ENCODE measurements around the gene MRE11.

The MRE11 gene

DNA sequence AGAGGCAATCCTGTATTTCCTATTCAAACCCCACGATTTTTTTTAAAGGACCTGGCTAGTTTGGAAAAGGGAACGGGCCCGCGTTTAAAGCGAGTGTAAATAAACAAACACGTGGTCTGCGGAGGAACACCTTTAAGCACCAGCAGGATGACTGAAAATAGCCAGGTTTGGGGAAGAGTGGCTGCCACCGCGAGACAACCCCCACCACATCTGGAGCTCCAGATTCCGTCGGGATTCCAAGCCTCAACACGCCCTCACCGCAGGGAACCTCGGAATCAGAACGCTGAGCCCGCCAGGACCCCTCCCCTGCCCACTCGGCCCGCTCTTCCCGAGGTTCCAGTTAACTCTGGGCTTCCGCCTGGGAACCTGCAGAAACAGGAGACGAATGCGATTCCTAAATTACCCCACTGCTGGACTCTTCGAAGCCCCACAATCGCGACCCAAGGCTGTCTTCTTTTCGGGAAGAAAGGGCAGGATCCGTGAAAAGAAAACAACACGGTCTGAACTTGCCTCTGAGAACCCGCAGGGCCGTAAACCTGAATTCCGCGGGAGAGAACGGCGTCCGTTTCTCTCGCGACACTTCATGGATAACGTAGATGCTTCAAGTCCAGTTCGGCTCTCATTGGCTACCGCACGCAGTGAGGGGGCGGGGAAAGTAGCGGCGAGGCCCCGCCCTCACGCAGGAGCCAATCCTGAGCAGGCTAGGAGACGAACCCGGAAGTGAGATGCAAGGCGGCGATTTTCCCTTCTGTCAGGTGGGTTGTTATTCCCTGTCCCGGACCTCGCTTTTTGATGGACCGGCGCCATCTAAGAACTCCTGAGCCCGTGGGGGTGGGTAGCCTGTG lies at the start of gene MRE11, which contains the start of gene ANKRD49:
Gene MRE11 (minus strand): TSS at position 564 of the 845 bp plus-strand sequence. CDS start 1,043 bp downstream, outside the sequence.
Gene ANKRD49 (plus strand): TSS at position 704 of the 845 bp plus-strand sequence. CDS start 2,710 bp downstream, outside the sequence.
- peak; percentile 63 to 98 (median 93) for DNase-seq

GRCh38 chr11:94539420-94539819 lies 45.8 kb upstream of the MRE11 start:
- no peak for DNase-seq

DNA sequence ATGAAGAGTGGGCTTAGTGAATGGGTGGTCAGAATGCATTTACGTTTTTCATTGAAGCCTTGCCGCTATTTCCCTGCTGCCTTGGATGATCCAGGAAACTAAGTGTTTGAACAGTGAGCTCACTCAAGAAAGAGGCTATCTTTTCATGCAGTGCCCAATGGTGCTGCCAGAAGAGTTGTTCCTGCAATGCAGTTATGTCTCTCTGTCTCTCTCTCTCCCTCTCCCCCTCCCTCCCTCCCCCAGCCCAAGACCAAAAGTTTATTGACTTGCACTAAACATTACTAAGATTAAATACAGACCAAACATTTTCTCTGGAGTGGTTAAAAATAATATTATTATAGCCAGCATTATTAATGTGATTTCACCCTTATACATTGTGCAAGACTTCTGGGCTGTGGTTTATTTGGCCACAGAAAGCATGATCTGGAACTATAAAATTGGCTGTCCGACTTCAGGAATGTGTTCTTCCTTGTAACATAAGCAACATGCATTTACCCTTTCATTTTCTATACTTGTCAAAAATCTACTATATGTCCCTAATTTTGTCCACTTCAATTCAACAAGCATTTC lies 43.5 kb upstream of the MRE11 start:
- DNase-seq, result no peak

- no peak for DNase-seq
These were observed 42.7 kb upstream of the MRE11 start for GRCh38 chr11:94536386-94536785.

DNA sequence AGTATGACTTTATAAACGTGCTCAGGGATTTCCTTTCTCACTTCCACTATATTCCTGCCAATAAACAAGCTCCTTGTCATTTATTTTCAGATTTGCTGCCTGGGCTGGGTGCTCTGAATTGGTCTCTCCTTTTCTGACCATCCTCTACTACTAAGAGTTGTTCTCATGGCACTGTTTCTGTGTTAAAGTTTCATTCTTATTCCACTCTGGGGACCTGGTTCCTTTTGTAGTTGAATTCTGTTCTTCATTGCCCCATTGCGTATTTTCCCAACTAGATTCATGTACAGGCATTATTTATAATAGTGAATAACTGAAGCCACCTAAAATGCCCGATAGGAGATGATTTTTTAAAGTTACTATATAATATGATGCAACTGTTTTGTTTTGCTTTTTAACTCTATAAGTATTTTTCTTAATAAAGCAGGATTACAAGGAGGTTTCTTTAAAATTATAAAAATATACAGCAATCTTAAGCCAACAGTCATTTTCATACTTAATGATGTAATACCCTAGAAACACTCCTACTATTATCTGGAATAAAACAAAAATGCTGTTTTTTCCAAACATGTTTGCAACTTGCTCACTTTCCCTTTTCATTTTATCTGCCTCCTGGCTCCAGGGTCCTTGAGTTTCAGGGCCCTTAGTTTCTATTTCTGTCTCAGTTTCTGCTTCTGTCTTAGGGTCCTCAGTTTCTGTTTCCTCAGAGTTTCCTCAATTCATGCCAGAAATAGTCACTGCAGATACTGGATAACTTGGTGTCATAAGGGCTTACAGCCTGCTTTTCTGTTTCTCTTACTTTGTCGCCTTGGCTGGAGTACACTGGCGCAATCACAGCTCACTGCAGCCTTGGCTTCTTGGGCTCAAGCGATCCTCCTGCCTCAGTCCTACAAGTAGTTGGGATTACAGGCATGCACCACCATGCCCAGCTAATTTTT lies 40.3 kb upstream of the MRE11 start:
- DNase-seq, result no peak

- no peak for DNase-seq
These were observed 39.6 kb upstream of the MRE11 start for GRCh38 chr11:94533206-94533605.

DNA sequence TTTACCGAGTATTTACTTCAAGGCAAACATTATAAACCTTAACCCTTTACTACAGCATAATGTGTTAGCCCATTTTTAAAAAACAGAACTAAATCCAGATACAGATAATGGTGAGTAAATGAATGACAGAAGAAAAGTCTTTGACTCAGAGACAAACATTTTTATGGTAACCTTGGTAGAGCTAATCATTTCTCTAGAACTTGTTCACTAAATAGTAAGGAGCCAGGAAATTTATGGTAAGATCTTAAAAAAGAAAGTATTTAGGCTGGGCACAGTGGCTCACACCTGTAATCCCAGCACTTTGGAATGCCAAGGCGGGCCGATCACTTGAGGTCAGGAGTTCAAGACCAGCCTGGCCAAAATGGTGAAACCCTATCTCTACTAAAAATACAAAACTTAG lies 38.6 kb upstream of the MRE11 start:
- DNase-seq, result no peak

DNA sequence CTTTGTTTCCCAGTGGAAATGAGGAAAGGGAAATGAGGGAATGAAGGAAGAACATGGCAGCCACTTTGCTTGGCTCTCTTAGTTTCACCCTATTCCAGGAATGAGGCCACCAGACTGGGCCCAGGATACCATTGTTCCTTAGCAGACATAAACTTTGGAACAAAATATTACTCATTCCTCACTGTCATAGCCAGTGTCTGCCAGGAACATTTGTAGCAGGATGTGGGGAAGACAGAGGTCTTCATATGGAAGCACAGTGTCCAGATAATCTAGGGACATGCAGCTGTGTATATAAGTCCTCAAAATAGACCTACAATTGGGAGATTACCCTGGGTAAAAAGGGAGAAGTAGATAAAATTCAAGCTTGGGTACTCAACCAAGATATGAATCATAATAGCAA lies 34.9 kb upstream of the MRE11 start:
- DNase-seq, result no peak

- no peak for DNase-seq
These were observed 33.2 kb upstream of the MRE11 start for GRCh38 chr11:94526645-94527438.

DNA sequence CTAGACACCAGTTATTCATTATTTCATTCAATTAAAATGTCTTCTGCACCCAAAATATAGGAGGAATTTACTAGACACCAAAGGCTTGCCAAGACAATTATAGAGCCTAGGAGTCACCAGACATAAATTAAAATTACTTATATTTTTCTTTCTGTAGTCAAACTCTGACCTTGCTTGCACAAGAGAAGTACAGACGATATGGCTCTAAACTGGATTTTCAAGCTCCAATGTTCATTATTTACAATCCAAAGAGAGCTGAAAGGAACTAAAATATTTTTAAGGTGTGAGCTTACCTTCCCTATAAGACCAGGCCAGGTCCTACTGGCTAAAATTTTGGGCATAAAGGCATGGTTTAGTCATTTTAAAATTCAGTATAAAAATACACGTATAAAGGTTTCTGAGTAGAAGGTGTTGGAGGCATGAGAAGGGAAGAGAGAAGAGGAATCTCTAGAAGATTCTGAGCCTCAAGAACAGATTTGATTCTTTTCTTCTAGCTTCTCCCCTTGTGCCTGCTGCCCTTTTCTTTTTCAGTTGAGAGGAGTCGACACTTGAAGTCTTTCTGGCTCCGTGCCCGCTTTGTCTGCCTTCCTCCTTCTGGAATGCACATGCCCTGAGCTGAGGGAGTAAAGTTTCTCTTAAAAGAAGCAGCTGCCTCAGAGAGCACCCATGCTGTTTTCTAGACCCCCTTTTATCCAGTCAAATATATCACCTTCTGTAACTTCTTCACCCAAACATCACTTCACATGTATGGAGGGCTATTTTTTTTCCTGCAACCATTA lies 32.1 kb upstream of the MRE11 start:
- DNase-seq, result peak in 11 of 58 donors; percentile 3 to 36 (median 10)

DNA sequence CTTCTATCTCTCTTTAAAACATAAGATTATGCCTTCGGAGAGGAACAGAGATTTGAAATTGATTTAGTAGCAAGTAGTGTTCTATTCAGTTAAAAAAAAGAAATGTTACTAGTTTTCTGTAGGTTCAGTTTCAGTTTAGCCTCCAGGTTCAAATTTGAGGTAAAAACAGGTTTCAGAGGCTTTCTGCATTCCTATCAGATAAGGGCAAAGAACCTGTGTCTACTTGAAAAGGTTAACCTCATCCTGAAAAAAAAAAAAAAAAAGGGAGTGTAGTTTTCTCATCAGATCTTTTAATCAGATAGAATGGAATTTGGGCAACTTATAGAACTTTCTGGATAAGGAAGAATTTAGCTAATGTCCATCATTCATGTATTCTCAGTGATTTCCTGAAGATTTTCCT lies 30.7 kb upstream of the MRE11 start:
- DNase-seq, result no peak

GRCh38 chr11:94521684-94522083 lies 28.0 kb upstream of the MRE11 start:
- DNase-seq, result no peak

DNA sequence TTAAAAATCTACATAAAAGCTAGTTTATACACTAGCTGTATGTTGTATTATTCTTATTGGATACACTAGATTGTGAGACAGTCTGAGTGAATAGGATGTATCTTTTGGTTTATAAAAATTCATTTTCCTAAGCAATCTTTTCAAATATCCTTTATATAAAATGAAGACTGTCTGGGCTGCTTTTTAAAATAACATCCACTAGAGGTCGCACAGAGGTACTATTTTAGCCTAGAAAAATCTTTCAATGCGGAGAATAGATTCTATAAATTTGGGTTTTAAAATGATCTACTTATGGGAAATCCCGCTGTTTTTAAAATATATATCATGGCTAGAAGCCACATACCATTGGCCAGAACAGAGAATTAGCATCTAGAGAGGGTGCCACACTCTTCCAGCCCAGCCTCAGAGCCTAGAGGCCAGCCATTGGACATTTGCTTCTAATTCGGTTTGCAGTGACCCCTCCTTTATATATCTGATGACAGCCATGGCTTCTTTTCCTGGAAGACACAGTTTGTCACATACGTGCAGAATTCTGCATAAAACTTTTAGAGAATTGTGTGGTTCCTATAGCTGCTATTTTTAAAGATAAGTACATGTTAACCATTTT lies 25.9 kb upstream of the MRE11 start:
- peak in 4 of 58 donors; percentile 1 to 5 (median 4) for DNase-seq

- no peak for DNase-seq
These were observed 24.7 kb upstream of the MRE11 start for GRCh38 chr11:94518300-94518699.

- DNase-seq, result no peak
These were observed 23.1 kb upstream of the MRE11 start for GRCh38 chr11:94516725-94517124.

- DNase-seq, result no peak
These were observed 21.8 kb upstream of the MRE11 start for GRCh38 chr11:94515398-94515797.

GRCh38 chr11:94513091-94513490 lies 19.4 kb upstream of the MRE11 start:
- DNase-seq, result no peak

DNA sequence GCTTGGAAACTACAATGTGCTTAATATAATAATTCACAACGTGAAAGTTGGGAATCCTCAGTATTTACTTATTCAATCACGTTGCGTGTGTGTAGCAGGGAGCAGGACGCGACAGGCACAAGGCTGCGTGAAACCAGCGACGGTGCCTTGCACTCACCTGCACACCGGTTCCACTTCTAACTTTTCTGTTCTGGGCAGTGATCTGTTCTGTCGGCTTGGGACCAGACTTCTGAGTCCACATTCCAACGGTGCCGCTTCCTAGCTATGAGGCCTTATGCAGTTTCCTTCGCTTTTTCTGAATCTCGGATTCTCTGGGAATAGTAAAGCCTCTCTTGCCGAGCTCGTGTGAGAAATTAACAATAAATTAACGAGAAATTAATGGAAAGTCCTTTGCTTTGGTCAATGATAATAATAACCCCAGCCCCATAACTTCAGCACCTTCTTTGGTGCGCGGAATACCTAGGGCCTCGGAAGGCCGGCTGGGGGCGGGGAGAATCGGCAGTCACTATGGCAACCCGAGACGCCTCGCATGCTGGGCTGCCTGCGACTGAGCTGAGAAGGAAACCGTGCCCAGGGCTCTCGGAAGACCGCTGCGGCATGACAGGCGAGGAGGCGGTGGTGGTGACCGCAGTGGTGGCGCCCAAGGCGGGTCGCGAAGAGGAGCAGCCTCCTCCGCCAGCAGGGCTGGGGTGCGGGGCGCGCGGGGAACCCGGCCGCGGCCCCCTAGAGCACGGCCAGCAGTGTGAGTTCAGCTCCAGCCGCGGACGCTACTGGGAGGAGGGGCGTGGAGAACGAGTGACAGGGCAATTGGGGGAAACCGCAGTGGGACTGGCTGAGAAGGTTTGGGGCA lies 18.5 kb upstream of the MRE11 start, which contains the start of gene C11orf97:
Gene C11orf97 (plus strand): TSS at position 530 of the 850 bp plus-strand sequence. CDS start 68 bp downstream, at position 598.
- peak in 56 of 58 donors; percentile 3 to 87 (median 58) for DNase-seq
